Stimulated activated CD4-positive, alpha-beta T cell treated with anti-CD3 and anti-CD28 coated beads, TNF-alpha, amount 100 ng/mL, for 48 hours (primary cell): ENCODE data around the gene TNFRSF8.

Source experiments
- DNase-seq, 3 donors: peaks; one replicate each; pipeline ENCODE4 v3.0.0-alpha.2; 2020; ENCODE audit warnings: low read depth in 3 of 3

Gene TNFRSF8

GRCh38 chr1:12114340-12114683 lies 51.2 kb downstream of the TNFRSF8 start:
- DNase-seq = no peak

- no peak for DNase-seq
Measured at GRCh38 chr1:12114916-12115315, 51.8 kb downstream of the TNFRSF8 start.

- no peak for DNase-seq
Measured at GRCh38 chr1:12121212-12122003, 58.3 kb downstream of the TNFRSF8 start.

- no peak for DNase-seq
Measured at GRCh38 chr1:12123172-12123571, 60.1 kb downstream of the TNFRSF8 start.

GRCh38 chr1:12124693-12125421 lies 61.8 kb downstream of the TNFRSF8 start:
- peak; percentile 45 to 67 (median 63) for DNase-seq

GRCh38 chr1:12125422-12126355 lies 62.6 kb downstream of the TNFRSF8 start:
- no peak for DNase-seq

GRCh38 chr1:12126781-12127180 lies 63.7 kb downstream of the TNFRSF8 start:
- DNase-seq = no peak

GRCh38 chr1:12127206-12127810 lies 64.2 kb downstream of the TNFRSF8 start:
- peak in 1 of 3 donors; percentile 28 for DNase-seq

GRCh38 chr1:12128120-12128519 lies 65.0 kb downstream of the TNFRSF8 start:
- no peak for DNase-seq

- no peak for DNase-seq
Measured at GRCh38 chr1:12129624-12130023, 66.5 kb downstream of the TNFRSF8 start.

- DNase-seq = no peak
Measured at GRCh38 chr1:12130466-12131130, 67.5 kb downstream of the TNFRSF8 start.

GRCh38 chr1:12132078-12132477 lies 69.0 kb downstream of the TNFRSF8 start:
- DNase-seq = no peak

GRCh38 chr1:12134716-12135115 lies 71.6 kb downstream of the TNFRSF8 start:
- DNase-seq = no peak

GRCh38 chr1:12135612-12136011 lies 72.5 kb downstream of the TNFRSF8 start:
- no peak for DNase-seq

- DNase-seq = no peak
Measured at GRCh38 chr1:12136916-12137610, 74.0 kb downstream of the TNFRSF8 start.

GRCh38 chr1:12138196-12139168 lies 75.4 kb downstream of the TNFRSF8 start:
- no peak for DNase-seq

GRCh38 chr1:12140016-12140415 lies 76.9 kb downstream of the TNFRSF8 start:
- no peak for DNase-seq

GRCh38 chr1:12140515-12141162 lies 77.5 kb downstream of the TNFRSF8 start:
- DNase-seq = no peak
